ENCODE results near the gene NGLY1.

The NGLY1 gene

GRCh38 chr3:25782938-25783660 is at the start of gene NGLY1:
TSS of gene NGLY1 (minus strand) at chr3:25783443. CDS start at chr3:25783390, 53 bp downstream.
- peak; percentile 87 for DNase-seq (ENCODE audit: extremely low spot score)
- CTCF ChIA-PET, result interaction anchor here (0.8 to 1.9 kb wide), 6 partner anchors 10 to 136 kb away, joined by 3 to 10 read pairs (median 4); no protein-coding TSS in a partner anchor
- TF ChIP-seq CTCF (IDR thresholded peaks at IDR 0.05; ENCODE audit: control extremely low read depth, extremely low read depth, low read depth, missing control alignments), result no peak
- POLR2A ChIA-PET, result interaction anchor here (0.5 to 1.0 kb wide), 5 partner anchors 13 to 1690 kb away, joined by 3 to 7 read pairs (median 3); no protein-coding TSS in a partner anchor

GRCh38 chr3:25831578-25831977 is 48.3 kb upstream of the NGLY1 start:
- no peak for DNase-seq (ENCODE audit: extremely low spot score)
- CTCF ChIA-PET, result interaction anchor here (1.3 to 2.5 kb wide), 5 partner anchors 15 to 183 kb away, joined by 3 to 19 read pairs (median 5); no protein-coding TSS in a partner anchor
- POLR2A ChIA-PET, result no interaction called here
- TF ChIP-seq CTCF (IDR thresholded peaks at IDR 0.05; ENCODE audit: control extremely low read depth, extremely low read depth, low read depth, missing control alignments), result peak; percentile 28

GRCh38 chr3:25830373-25831280 is 47.4 kb upstream of the NGLY1 start:
- CTCF ChIA-PET, result interaction anchor here (0.8 to 2.5 kb wide), 7 partner anchors 10 to 182 kb away, joined by 3 to 19 read pairs (median 4); no protein-coding TSS in a partner anchor
- no peak for DNase-seq (ENCODE audit: extremely low spot score)
- no peak for TF ChIP-seq CTCF (IDR thresholded peaks at IDR 0.05; ENCODE audit: control extremely low read depth, extremely low read depth, low read depth, missing control alignments)
- POLR2A ChIA-PET, result no interaction called here

- POLR2A ChIA-PET, result no interaction called here
- no peak for DNase-seq (ENCODE audit: extremely low spot score)
- TF ChIP-seq CTCF (IDR thresholded peaks at IDR 0.05; ENCODE audit: control extremely low read depth, extremely low read depth, low read depth, missing control alignments), result no peak
- CTCF ChIA-PET, result interaction anchor here (0.9 kb wide), 1 partner anchor 9 kb away, joined by 3 read pairs; no protein-coding TSS in a partner anchor
These were observed 43.3 kb upstream of the NGLY1 start for GRCh38 chr3:25826510-25826909.

GRCh38 chr3:25823314-25823713 is 40.1 kb upstream of the NGLY1 start:
- CTCF ChIA-PET, result interaction anchor here (1.9 kb wide), 1 partner anchor 22 kb away, joined by 4 read pairs; no protein-coding TSS in a partner anchor
- POLR2A ChIA-PET, result no interaction called here
- no peak for TF ChIP-seq CTCF (IDR thresholded peaks at IDR 0.05; ENCODE audit: control extremely low read depth, extremely low read depth, low read depth, missing control alignments)
- DNase-seq (ENCODE audit: extremely low spot score), result no peak
